ENCODE measurements around the gene CLTA.

GRCh38 chr9:36211510-36211909, 20.8 kb downstream of the CLTA start:
- TF ChIP-seq, protein P1, sequence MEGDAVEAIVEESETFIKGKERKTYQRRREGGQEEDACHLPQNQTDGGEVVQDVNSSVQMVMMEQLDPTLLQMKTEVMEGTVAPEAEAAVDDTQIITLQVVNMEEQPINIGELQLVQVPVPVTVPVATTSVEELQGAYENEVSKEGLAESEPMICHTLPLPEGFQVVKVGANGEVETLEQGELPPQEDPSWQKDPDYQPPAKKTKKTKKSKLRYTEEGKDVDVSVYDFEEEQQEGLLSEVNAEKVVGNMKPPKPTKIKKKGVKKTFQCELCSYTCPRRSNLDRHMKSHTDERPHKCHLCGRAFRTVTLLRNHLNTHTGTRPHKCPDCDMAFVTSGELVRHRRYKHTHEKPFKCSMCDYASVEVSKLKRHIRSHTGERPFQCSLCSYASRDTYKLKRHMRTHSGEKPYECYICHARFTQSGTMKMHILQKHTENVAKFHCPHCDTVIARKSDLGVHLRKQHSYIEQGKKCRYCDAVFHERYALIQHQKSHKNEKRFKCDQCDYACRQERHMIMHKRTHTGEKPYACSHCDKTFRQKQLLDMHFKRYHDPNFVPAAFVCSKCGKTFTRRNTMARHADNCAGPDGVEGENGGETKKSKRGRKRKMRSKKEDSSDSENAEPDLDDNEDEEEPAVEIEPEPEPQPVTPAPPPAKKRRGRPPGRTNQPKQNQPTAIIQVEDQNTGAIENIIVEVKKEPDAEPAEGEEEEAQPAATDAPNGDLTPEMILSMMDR (conservative IDR thresholded peaks at IDR 0.05 in 1 of 2, IDR thresholded peaks at IDR 0.05 in 1 of 2; ENCODE audit: extremely low read depth in 1 of 2, insufficient read depth in 1 of 2, low read depth in 1 of 2, low read length in 2 of 2), result no peak
- no peak for TF ChIP-seq EZH2 (IDR thresholded peaks at IDR 0.05; ENCODE audit: borderline replicate concordance, low read length)

Measured in mammary epithelial cell (primary cell).